HepG2 (cell line): ENCODE measurements around the gene KLRF2. TPM values are rescaled to one million over a fixed set of nuclear protein-coding genes. Genes with fewer than 3 reads are reported as not detected.

Source experiments
- ATAC-seq: fragments of 200-7000 bp; cut with Tn5 transposase; 3 replicates; pipeline ENCODE4 v1.9.1; 2020; ENCODE audit warnings: mild to moderate bottlenecking, moderate library complexity
- BruUV-seq: library from RNA; stranded (reverse); fragments of 400-500 nt; replicated peaks from 2 replicates; lab custom pipeline; 2021; lab: Mats Ljungman, UMichigan
- CTCF ChIA-PET: fragments of 300-600 bp; formaldehyde crosslinking; extraction: SDS; loops from one replicate; lab custom pipeline; 2021; ENCODE audit warnings: low total read pairs, inconsistent platforms, low intra/inter-chr PET ratio; lab: Yijun Ruan, JAX
- POLR2A ChIA-PET: fragments of 350-600 bp; sonication (Branson Sonifier 250); formaldehyde crosslinking; loops from one replicate; lab custom pipeline; 2020; ENCODE audit warnings: antibody characterized with exemption, inconsistent platforms; lab: Yijun Ruan, JAX
- DNase-seq: peaks from one replicate; pipeline ENCODE4 v3.0.0-alpha.2; 2015; ENCODE audit warnings: low spot score
- FAIRE-seq: peaks from 3 replicates; lab custom pipeline; 2011; peaks lifted over from hg19 to GRCh38; lab: Jason Lieb, UNC
- H2AFZ ChIP-seq: one replicate; pipeline ENCODE4 v1.6.1; 2011; ENCODE audit warnings: low read length, inconsistent platforms
- H3K27ac ChIP-seq: fragments of 300-600 bp; 3 replicates; pipeline ENCODE4 v1.8.0; 2011; ENCODE audit warnings: mixed run types, mild to moderate bottlenecking, mixed read lengths, low read length, inconsistent platforms; ENCODE audit not compliant: insufficient read depth; ENCODE audit errors: extremely low read length
- H3K27me3 ChIP-seq, 2 experiments: fragments of 200-600 bp in 1 of 2; 2 replicates in 1 of 2; 3 replicates in 1 of 2; pipeline versions ENCODE4 v1.6.0 to v1.8.0; 2011; ENCODE audit warnings: low read length in 2 of 2, mild to moderate bottlenecking in 2 of 2, moderate library complexity in 2 of 2, inconsistent platforms in 1 of 2; ENCODE audit not compliant: insufficient read depth in 2 of 2, control insufficient read depth in 1 of 2
- H3K36me3 ChIP-seq, 2 experiments: fragments of 200-600 bp in 1 of 2; replicated peaks in 1 of 2; 2 replicates in 1 of 2; 3 replicates in 1 of 2; pipeline versions ENCODE4 v1.5.1 to v1.8.0; 2011; ENCODE audit warnings: low read length in 2 of 2, inconsistent platforms in 1 of 2; ENCODE audit not compliant: insufficient read depth in 2 of 2, control insufficient read depth in 1 of 2
- H3K4me1 ChIP-seq: 2 replicates; pipeline ENCODE4 v1.5.1; 2012; ENCODE audit warnings: low read length, inconsistent platforms; ENCODE audit not compliant: insufficient read depth
- H3K4me2 ChIP-seq: 2 replicates; pipeline ENCODE4 v1.6.0; 2011; ENCODE audit warnings: low read depth, low read length, inconsistent platforms
- H3K4me3 ChIP-seq, 3 experiments: fragments of 200-600 bp in 1 of 3; sonication (generic), shearing (Covaris generic) in 1 of 3; replicated peaks in 1 of 3; 2 replicates each; pipeline ENCODE4 v1.5.1; 2011 to 2016; ENCODE audit warnings: low read length in 3 of 3, inconsistent platforms in 2 of 3, low read depth in 2 of 3, mild to moderate bottlenecking in 2 of 3, control low read depth in 1 of 3, mixed read lengths in 1 of 3; ENCODE audit not compliant: insufficient read depth in 1 of 3
- H3K79me2 ChIP-seq: one replicate; pipeline ENCODE4 v1.6.1; 2011; ENCODE audit warnings: low read length, inconsistent platforms; ENCODE audit not compliant: insufficient read depth
- H3K9ac ChIP-seq: 2 replicates; pipeline ENCODE4 v1.6.0; 2011; ENCODE audit warnings: mild to moderate bottlenecking, low read depth, low read length, inconsistent platforms; ENCODE audit not compliant: insufficient read depth
- H3K9me3 ChIP-seq: 2 replicates; pipeline ENCODE4 v1.5.1; 2012; ENCODE audit warnings: mild to moderate bottlenecking, low read length
- H4K20me1 ChIP-seq: 2 replicates; pipeline ENCODE4 v1.6.0; 2011; ENCODE audit warnings: inconsistent platforms, mild to moderate bottlenecking, low read length, moderate library complexity; ENCODE audit not compliant: insufficient read depth
- FOSL2 ChIP-seq: sonication (generic); formaldehyde crosslinking; IDR thresholded peaks from 2 replicates; pipeline ENCODE4 v1.4.0; 2020; ENCODE audit warnings: missing genetic modification reagents
- HHEX ChIP-seq: IDR thresholded peaks from 2 replicates; pipeline ENCODE4 v1.6.1; 2016; ENCODE audit warnings: control low read depth
- HMGXB3 ChIP-seq: sonication (generic); formaldehyde crosslinking; IDR thresholded peaks from 2 replicates; pipeline ENCODE4 v1.4.0; 2020; ENCODE audit warnings: missing genetic modification reagents, borderline replicate concordance
- PATZ1 ChIP-seq: sonication (generic); formaldehyde crosslinking; IDR thresholded peaks from 2 replicates; pipeline ENCODE4 v1.4.0; 2020; ENCODE audit warnings: missing genetic modification reagents
- PCBP2 ChIP-seq: fragments of 200-400 bp; formaldehyde crosslinking; optimal IDR thresholded peaks from 2 replicates; pipeline ENCODE3; 2018; ENCODE audit warnings: low read length, low read depth; ENCODE audit not compliant: poor library complexity, severe bottlenecking
- SOX5 ChIP-seq: IDR thresholded peaks from 2 replicates; pipeline ENCODE4 v1.6.1; 2016; ENCODE audit warnings: borderline replicate concordance
- TCF7 ChIP-seq: sonication (generic); IDR thresholded peaks from 2 replicates; pipeline ENCODE4 v1.6.1; 2016; ENCODE audit warnings: antibody characterized with exemption, low read depth
- ZBTB14 ChIP-seq: sonication (generic); formaldehyde crosslinking; IDR thresholded peaks from 2 replicates; pipeline ENCODE4 v1.4.0; 2020; ENCODE audit warnings: missing genetic modification reagents
- ZBTB44 ChIP-seq: sonication (generic); formaldehyde crosslinking; IDR thresholded peaks from 2 replicates; pipeline ENCODE4 v1.4.0; 2020; ENCODE audit warnings: missing genetic modification reagents
- ZNF20 ChIP-seq: sonication (generic); formaldehyde crosslinking; IDR thresholded peaks from 2 replicates; pipeline ENCODE4 v1.4.0; 2020; ENCODE audit warnings: mild to moderate bottlenecking, moderate library complexity, missing genetic modification reagents
- ZNF275 ChIP-seq: sonication (generic); formaldehyde crosslinking; IDR thresholded peaks from 2 replicates; pipeline ENCODE4 v1.8.0; 2022; ENCODE audit warnings: missing genetic modification reagents, mild to moderate bottlenecking, inconsistent platforms, borderline replicate concordance
- ZNF772 ChIP-seq: sonication (generic); formaldehyde crosslinking; IDR thresholded peaks from 2 replicates; pipeline ENCODE4 v1.5.0; 2020; ENCODE audit warnings: mild to moderate bottlenecking, missing genetic modification reagents
- ZNF883 ChIP-seq: sonication (generic); formaldehyde crosslinking; IDR thresholded peaks from 2 replicates; pipeline ENCODE4 v1.5.1; 2020; ENCODE audit warnings: mild to moderate bottlenecking, missing genetic modification reagents; ENCODE audit errors: not compliant biosample characterization
- ZZZ3 ChIP-seq: sonication (generic); formaldehyde crosslinking; IDR thresholded peaks from 2 replicates; pipeline ENCODE4 v1.4.0; 2020; ENCODE audit warnings: missing genetic modification reagents, mild to moderate bottlenecking, borderline replicate concordance
- WGBS: methylation state at CpG from one replicate; pipeline ENCODE4 v1.1.6; 2017; ENCODE audit warnings: low lambda C conversion rate; 5-methylcytosine and 5-hydroxymethylcytosine counted together
- in situ Hi-C: cut with HindIII; loops from 2 replicates; pipeline ENCODE4 v1.10.0; 2017; ENCODE audit warnings: low pct_unique_long_range_greater_than_20kb; ENCODE audit not compliant: extremely low pct_ligation_motif_present
- intact Hi-C: fragments of 100-400 bp; cut with micrococcal nuclease; formaldehyde crosslinking; loops from one replicate; pipeline ENCODE4 v1.10.0; 2022; ENCODE audit not compliant: unreplicated experiment
- polyA plus RNA-seq, 8 experiments: library from polyadenylated mRNA; depleted of rRNA in 3 of 8; stranded (reverse) in 7 of 8; unstranded in 1 of 8; fragments of >200 nt; fragmentation: Illumina TruSeq in 4 of 8; extraction: Trizol in 4 of 8; gene quantifications; 2 replicates each; pipeline versions ENCODE4 v1.2.1 to v1.2.3, GENCODE V29; 2011 to 2016; ENCODE audit warnings: low read depth in 4 of 8, missing spikeins in 1 of 8, mixed read lengths in 1 of 8; ENCODE audit not compliant: insufficient read depth in 1 of 8
- total RNA-seq, 5 experiments: library from RNA; depleted of rRNA; stranded (reverse); fragments of >200 nt; fragmentation: Illumina TruSeq; extraction: Trizol; gene quantifications; 2 replicates each; pipeline ENCODE4 v1.2.3, GENCODE V29; 2016; ENCODE audit warnings: low read depth in 1 of 5

The KLRF2 gene
- total and polyA plus RNA-seq, 2 of the 13 experiments (the other 11 are each of a cell fraction or from before 2014, with no cell fraction given), result not detected

GRCh38 chr12:9941838-9942237, 60.5 kb downstream of the KLRF2 start (continued):
- TF ChIP-seq ZNF275 (CRISPR knock-in tag) (no peak), ZNF883 (CRISPR knock-in tag) (no peak), TCF7 (no peak), ZNF772 (no peak), ZZZ3 (no peak), ZBTB14 (no peak)

GRCh38 chr12:9943240-9943639, 62.0 kb downstream of the KLRF2 start:
- CTCF ChIA-PET, result no interaction called here
- H3K9ac ChIP-seq, result no peak overlapping the region
- FAIRE-seq, result no peak
- WGBS, result 32% methylated on average over 6 of the region's 19 CpGs
- in situ Hi-C loops (no loop called here), intact Hi-C loops (no loop called here)
- H3K79me2 ChIP-seq, result no peaks in the 10 kb centered on the region
- DNase-seq, result no peak
- H3K27me3 ChIP-seq, result peaks cover 0 to 4% of the 10 kb centered on the region in 2 experiments; a peak in 1 of 5 replicates
- H4K20me1 ChIP-seq, result no peaks in the 10 kb centered on the region
- POLR2A ChIA-PET, result no interaction called here
- no peaks in the 10 kb centered on the region for H3K9me3 ChIP-seq
- H2AFZ ChIP-seq, result no peak overlapping the region
- no TSS peak for BruUV-seq
- ATAC-seq, result no peak
- no peak overlapping the region for H3K4me2 ChIP-seq
- H3K4me1 ChIP-seq, result no peaks in the 10 kb centered on the region
- H3K27ac ChIP-seq, result no peak overlapping the region
- H3K4me3 ChIP-seq, result no peak overlapping the region
- H3K36me3 ChIP-seq, result no peaks in the 10 kb centered on the region
- TF ChIP-seq HMGXB3 (CRISPR knock-in tag) (no peak), FOSL2 (CRISPR knock-in tag) (no peak), PATZ1 (CRISPR knock-in tag) (no peak), SOX5 (CRISPR knock-in tag) (no peak), ZBTB44 (CRISPR knock-in tag) (no peak), PCBP2 (no peak), HHEX (CRISPR knock-in tag) (no peak), ZNF20 (no peak)
